Endodermal cell (in vitro differentiated cells): ENCODE measurements around the gene LAPTM5. TPM values are rescaled to one million over a fixed set of nuclear protein-coding genes. Genes with fewer than 3 reads are reported as not detected.

Experiments
- DNase-seq: peaks from one replicate; pipeline ENCODE4 v3.0.0-alpha.2; 2017
- H3K27ac ChIP-seq: 2 replicates; pipeline ENCODE4 v1.5.1; 2013; ENCODE audit warnings: mild to moderate bottlenecking, low read depth, low read length, moderate library complexity
- H3K27me3 ChIP-seq: 2 replicates; pipeline ENCODE4 v1.6.1; 2013; ENCODE audit warnings: mild to moderate bottlenecking, low read length, moderate library complexity; ENCODE audit not compliant: insufficient read depth, control insufficient read depth, poor library complexity, severe bottlenecking
- H3K36me3 ChIP-seq: 2 replicates; pipeline ENCODE4 v1.7.0; 2013; ENCODE audit warnings: mild to moderate bottlenecking, low read length, moderate library complexity; ENCODE audit not compliant: control insufficient read depth, insufficient read depth
- H3K4me1 ChIP-seq: one replicate; pipeline ENCODE4 v1.7.0; 2013; ENCODE audit warnings: low read length; ENCODE audit not compliant: control insufficient read depth, insufficient read depth
- H3K4me3 ChIP-seq: 2 replicates; pipeline ENCODE4 v1.5.1; 2013; ENCODE audit warnings: mild to moderate bottlenecking, low read length, moderate library complexity
- H3K9ac ChIP-seq: 2 replicates; pipeline ENCODE4 v1.6.1; 2013; ENCODE audit warnings: mild to moderate bottlenecking, low read length, moderate library complexity; ENCODE audit not compliant: poor library complexity, severe bottlenecking; ENCODE audit errors: extremely low read depth
- H3K9me3 ChIP-seq: 2 replicates; pipeline ENCODE4 v1.6.1; 2013; ENCODE audit warnings: mild to moderate bottlenecking, low read length, moderate library complexity; ENCODE audit not compliant: control insufficient read depth
- H3K27ac Mint-ChIP-seq: 2 replicates; pipeline ENCODE4 v1.8.0; 2020; ENCODE audit warnings: mixed read lengths
- H3K27me3 Mint-ChIP-seq: 2 replicates; pipeline ENCODE4 v1.8.0; 2021; ENCODE audit warnings: mild to moderate bottlenecking, mixed read lengths; ENCODE audit not compliant: insufficient read depth
- H3K36me3 Mint-ChIP-seq: 2 replicates; pipeline ENCODE4 v1.8.0; 2020; ENCODE audit warnings: low read depth, mixed read lengths
- H3K4me1 Mint-ChIP-seq: 2 replicates; pipeline ENCODE4 v1.8.0; 2020; ENCODE audit warnings: mixed read lengths
- H3K4me3 Mint-ChIP-seq: 2 replicates; pipeline ENCODE4 v1.8.0; 2020; ENCODE audit warnings: mild to moderate bottlenecking, moderate library complexity, mixed read lengths
- H3K9me3 Mint-ChIP-seq: 2 replicates; pipeline ENCODE4 v1.8.0; 2020; ENCODE audit warnings: mild to moderate bottlenecking, mixed read lengths
- WGBS, 2 experiments: methylation state at CpG; one replicate each; pipeline versions ENCODE4 v1.1.5 to v1.1.7; 2013; ENCODE audit warnings: missing lambda C conversion rate in 2 of 2, mixed read lengths in 1 of 2; ENCODE audit not compliant: insufficient coverage in 1 of 2, insufficient read length in 1 of 2; 5-methylcytosine and 5-hydroxymethylcytosine counted together
- long read RNA-seq, 4 experiments: library from polyadenylated mRNA in 2 of 4; library from RNA in 1 of 4; library from capped mRNA in 1 of 4; stranded (forward) in 3 of 4; unstranded in 1 of 4; transcript quantifications; one replicate each; pipeline ENCODE4 v2.0.0, GENCODE V29; 2020 to 2021; ENCODE audit warnings: inconsistent platforms in 1 of 4
- polyA plus RNA-seq, 2 experiments: library from polyadenylated mRNA; stranded (reverse); fragments of 50-300 nt; gene quantifications; one replicate each; pipeline ENCODE4 v1.2.3, GENCODE V29; 2013
- total RNA-seq, 2 donors: library from RNA; stranded (reverse); fragmentation: NEBNext Ultra II Directional in 1 of 2; extraction: Animal tissue kit (Norgen Biotek cat#: 25700) in 1 of 2; gene quantifications; 2 replicates in 1 of 2; 3 replicates in 1 of 2; pipeline ENCODE4 v1.2.1, GENCODE V29; 2021
- TF ChIP-seq, protein P1 (sequence below): fragments of 200-600 bp; sonication (generic); conservative IDR thresholded peaks from 2 replicates; pipeline ENCODE4 v1.5.0; 2021; ENCODE audit warnings: antibody characterized with exemption, mild to moderate bottlenecking

The LAPTM5 gene, protein sequence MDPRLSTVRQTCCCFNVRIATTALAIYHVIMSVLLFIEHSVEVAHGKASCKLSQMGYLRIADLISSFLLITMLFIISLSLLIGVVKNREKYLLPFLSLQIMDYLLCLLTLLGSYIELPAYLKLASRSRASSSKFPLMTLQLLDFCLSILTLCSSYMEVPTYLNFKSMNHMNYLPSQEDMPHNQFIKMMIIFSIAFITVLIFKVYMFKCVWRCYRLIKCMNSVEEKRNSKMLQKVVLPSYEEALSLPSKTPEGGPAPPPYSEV
- not detected for total RNA-seq
- polyA plus RNA-seq (2013, experiment 1 of 2), result 0.93 TPM
- 0.58 TPM for polyA plus RNA-seq (2013, experiment 2 of 2)
- long read RNA-seq, experiment 1, result 0 reads
- long read RNA-seq, experiment 2, result 0 reads
- long read RNA-seq, experiment 3, partial matches to known transcripts, result 2 of 2 reads
- long read RNA-seq, experiment 3, other reads (novel, unspliced or antisense), result 0 of 2 reads
- long read RNA-seq, experiment 4, result 0 reads

DNA sequence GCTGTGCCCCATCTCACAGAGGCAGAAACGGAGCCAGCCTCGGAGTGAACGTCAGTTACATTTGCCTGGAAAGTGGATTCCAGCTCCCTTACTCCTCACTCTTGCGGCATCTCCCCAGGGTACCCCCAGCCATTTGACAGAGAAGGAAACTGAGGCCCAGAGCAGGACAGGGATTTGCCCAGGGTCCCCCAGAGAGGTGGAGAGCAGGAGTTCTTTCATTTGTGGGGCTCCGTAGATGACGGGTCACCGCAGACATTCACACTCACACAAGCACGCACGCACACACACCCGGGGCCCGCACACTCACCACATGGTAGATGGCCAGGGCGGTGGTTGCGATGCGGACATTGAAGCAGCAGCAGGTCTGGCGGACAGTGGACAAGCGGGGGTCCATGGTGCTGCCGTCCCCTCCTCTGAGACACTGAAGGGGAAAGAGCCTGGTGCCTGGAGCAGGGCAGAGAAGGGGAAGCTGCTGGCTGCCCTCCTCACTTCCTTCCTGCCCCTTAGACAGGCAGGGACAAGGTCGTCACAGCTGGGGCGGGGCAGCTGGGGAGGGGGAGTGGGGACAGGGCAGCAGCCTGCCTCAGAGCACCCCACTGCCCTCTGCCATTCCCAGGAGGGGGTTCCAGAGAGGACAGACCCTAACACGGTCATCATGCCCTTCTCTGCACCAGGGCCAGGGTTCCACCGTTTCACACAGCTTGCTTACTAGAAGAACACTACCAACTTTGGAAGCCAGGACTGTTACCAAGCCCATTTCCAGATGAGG lies at the start of gene LAPTM5:
TSS of gene LAPTM5 (minus strand) at position 423 of the 769 bp plus-strand sequence. CDS start at position 394, 29 bp downstream.
- H3K27me3 ChIP-seq, result no peaks in the 10 kb centered on the region
- no peak within 1 kb of the TSS for H3K27ac ChIP-seq
- H3K4me1 ChIP-seq, result no peaks in the 10 kb centered on the region
- no peaks in the 10 kb centered on the region for H3K36me3 Mint-ChIP-seq
- TF ChIP-seq, protein P1, sequence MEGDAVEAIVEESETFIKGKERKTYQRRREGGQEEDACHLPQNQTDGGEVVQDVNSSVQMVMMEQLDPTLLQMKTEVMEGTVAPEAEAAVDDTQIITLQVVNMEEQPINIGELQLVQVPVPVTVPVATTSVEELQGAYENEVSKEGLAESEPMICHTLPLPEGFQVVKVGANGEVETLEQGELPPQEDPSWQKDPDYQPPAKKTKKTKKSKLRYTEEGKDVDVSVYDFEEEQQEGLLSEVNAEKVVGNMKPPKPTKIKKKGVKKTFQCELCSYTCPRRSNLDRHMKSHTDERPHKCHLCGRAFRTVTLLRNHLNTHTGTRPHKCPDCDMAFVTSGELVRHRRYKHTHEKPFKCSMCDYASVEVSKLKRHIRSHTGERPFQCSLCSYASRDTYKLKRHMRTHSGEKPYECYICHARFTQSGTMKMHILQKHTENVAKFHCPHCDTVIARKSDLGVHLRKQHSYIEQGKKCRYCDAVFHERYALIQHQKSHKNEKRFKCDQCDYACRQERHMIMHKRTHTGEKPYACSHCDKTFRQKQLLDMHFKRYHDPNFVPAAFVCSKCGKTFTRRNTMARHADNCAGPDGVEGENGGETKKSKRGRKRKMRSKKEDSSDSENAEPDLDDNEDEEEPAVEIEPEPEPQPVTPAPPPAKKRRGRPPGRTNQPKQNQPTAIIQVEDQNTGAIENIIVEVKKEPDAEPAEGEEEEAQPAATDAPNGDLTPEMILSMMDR, result no peak
- H3K27ac Mint-ChIP-seq, result peak within 1 kb of the TSS; percentile 30
- no peak within 1 kb of the TSS for H3K4me3 Mint-ChIP-seq
- H3K9me3 Mint-ChIP-seq, result no peaks in the 10 kb centered on the region
- no peak within 1 kb of the TSS for H3K9ac ChIP-seq
- 91 to 96% methylated on average over 12 to 21 of the region's 21 CpGs for WGBS, 2 experiments
- no peaks in the 10 kb centered on the region for H3K36me3 ChIP-seq
- DNase-seq, result no peak
- peaks cover 5% of the 10 kb centered on the region for H3K9me3 ChIP-seq
- no peak within 1 kb of the TSS for H3K4me3 ChIP-seq
- no peaks in the 10 kb centered on the region for H3K27me3 Mint-ChIP-seq
- H3K4me1 Mint-ChIP-seq, result peaks cover 14% of the 10 kb centered on the region

- Histone ChIP-seq H3K4me3 (no peak overlapping the region), H3K36me3 (no peaks in the 10 kb centered on the region), H3K4me1 (peaks cover 6% of the 10 kb centered on the region), H3K9ac (no peak overlapping the region), H3K9me3 (no peaks in the 10 kb centered on the region), H3K27me3 (peaks cover 20% of the 10 kb centered on the region), H3K27ac (no peak overlapping the region)
- H3K4me3 Mint-ChIP-seq, result no peak overlapping the region
- 89 to 90% methylated on average over 13 to 24 of the region's 24 CpGs for WGBS, 2 experiments
- no peak overlapping the region for H3K27ac Mint-ChIP-seq
- DNase-seq, result no peak
- TF ChIP-seq, protein P1, result no peak
- H3K36me3 Mint-ChIP-seq, result no peaks in the 10 kb centered on the region
- H3K9me3 Mint-ChIP-seq, result no peaks in the 10 kb centered on the region
- peaks cover 3% of the 10 kb centered on the region for H3K27me3 Mint-ChIP-seq
- H3K4me1 Mint-ChIP-seq, result peaks cover 43% of the 10 kb centered on the region
Observed at GRCh38 chr1:30806381-30807317, 49.1 kb upstream of the LAPTM5 start.
